Activated CD4-positive, alpha-beta T cell treated with anti-CD3 and anti-CD28 coated beads, Interleukin-2, amount 50 U/mL, for 16 hours (primary cell): ENCODE results near the gene DYRK2.
A peak's percentile ranks its signal among the peaks of the same experiment; 100 is the strongest.

Experiments
- DNase-seq: peaks from one replicate; pipeline ENCODE4 v3.0.0-alpha.2; 2020

The DYRK2 gene

DNA sequence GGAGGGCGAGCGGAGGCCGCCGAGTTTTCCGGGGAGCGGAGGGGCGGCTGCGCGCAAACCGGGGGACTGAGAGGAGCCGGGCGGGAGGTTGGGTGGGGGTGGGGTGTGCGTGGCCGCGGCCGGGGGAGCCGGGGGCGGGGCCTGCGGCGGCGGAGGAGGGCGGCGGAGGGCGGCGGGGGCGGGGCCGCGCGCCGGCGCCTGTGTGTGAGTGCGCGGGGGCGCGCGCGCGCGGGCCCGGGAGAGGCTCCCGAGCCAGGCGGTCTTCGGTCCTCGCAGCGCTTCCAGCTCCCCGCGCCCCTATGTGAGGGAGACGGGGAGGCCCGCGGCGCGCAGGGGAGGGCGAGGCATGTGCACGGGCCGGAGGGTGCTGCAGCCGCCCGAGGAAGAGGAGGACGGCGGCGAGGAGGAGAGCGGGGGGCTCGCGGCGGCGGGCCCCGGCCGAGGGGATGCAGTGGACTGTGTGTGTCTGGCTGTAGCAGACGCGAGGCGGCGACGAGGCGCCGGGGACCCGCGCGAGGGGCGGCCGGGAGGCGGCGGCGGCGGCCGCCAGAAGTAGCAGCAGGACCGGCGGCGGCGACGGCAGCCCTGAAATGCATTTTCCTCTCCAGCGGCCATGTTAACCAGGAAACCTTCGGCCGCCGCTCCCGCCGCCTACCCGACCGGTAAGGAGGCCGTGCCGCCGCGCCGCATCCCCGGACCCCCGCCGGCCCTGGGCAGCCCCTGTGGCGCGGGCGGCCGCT lies at the start of gene DYRK2:
Gene DYRK2, plus strand, starts transcription at position 225 of the 740 bp plus-strand sequence. Its CDS starts 389 bp downstream, at position 614.
- peak; percentile 78 for DNase-seq

- no peak for DNase-seq
Measured at GRCh38 chr12:67599691-67600090, 48.9 kb upstream of the DYRK2 start.

- no peak for DNase-seq
Measured at GRCh38 chr12:67601126-67601525, 47.4 kb upstream of the DYRK2 start.

GRCh38 chr12:67609226-67609870 lies 39.2 kb upstream of the DYRK2 start:
- DNase-seq: no peak

DNA sequence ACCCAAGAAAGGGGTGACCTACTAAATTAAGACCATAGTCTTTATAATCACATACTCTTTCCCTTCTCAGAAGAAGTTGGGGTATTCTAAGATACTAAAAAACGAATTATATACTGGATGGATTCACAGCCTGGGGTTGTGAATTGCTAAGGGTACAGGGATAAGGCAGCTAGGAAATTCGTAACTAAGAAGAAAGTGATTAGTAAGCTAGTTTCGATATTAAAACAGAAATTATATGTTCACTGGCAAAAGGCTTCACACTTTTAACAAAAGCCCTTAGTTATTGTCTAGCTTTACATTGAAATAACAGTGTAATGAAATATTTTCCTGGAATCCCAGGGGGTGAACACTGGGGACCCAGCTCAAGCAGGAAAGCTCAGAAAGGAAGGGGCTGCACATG lies 35.5 kb upstream of the DYRK2 start:
- no peak for DNase-seq

- DNase-seq: no peak
Measured at GRCh38 chr12:67617629-67618028, 30.9 kb upstream of the DYRK2 start.

DNA sequence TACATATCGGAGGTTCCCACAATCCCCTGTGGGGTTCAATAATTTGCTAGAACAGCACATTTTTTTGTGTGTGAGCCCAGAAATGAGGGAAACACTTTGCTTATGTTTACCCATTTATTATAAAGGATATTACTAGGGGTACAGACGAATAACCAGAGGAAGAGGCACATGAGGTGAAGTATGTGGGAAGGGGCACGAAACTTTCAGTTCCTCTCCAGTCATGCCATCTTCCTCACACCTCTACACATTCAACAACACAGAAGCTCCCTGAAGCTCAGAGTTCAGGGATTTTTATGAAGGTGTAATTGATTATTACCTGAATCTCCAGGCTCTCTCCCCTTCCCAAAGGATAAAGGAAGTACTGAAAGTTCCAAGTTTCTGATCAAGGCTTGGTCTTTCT lies 30.2 kb upstream of the DYRK2 start:
- no peak for DNase-seq

DNA sequence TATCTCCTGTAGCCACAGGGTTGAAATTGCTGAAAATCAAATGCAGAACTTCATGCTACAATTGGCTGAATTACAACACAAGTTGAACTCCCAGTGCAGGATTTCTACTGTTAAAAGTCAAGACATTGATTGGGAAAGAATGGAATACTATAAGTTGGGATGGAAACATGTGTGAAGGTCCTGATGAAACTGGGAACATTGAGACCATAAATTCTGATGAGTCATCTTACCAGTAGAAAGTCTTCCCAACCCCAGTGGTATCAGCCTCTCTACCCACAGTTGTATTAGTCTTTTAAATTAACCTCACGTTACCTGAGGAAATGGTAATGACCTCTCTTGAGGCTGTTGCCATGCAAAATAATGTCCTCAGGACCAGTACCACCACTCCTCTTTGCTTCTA lies 27.4 kb upstream of the DYRK2 start:
- no peak for DNase-seq

GRCh38 chr12:67621926-67622325 lies 26.6 kb upstream of the DYRK2 start:
- DNase-seq: no peak

DNA sequence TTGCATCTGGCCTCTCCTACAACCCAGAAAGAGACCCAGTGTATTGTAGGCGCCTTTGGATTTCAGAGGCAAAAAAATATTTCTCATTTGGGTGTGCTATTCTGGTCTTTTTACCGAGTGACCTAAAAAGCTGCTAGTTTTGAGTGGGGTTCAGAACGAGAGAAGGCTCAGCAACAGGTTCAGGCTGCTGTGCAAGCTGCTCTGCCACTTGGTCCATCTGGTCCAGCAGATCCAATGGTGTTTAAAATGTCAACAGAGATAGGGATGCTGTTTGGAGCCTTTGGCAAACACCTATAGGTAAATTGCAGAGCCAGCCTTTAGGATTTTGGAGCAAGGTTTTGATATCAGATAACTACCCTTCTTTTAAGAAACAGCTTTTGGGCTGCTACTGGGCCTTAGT lies 25.3 kb upstream of the DYRK2 start:
- DNase-seq: no peak

- DNase-seq: no peak
Measured at GRCh38 chr12:67624355-67624754, 24.2 kb upstream of the DYRK2 start.

GRCh38 chr12:67625004-67625403 lies 23.5 kb upstream of the DYRK2 start:
- DNase-seq: no peak

DNA sequence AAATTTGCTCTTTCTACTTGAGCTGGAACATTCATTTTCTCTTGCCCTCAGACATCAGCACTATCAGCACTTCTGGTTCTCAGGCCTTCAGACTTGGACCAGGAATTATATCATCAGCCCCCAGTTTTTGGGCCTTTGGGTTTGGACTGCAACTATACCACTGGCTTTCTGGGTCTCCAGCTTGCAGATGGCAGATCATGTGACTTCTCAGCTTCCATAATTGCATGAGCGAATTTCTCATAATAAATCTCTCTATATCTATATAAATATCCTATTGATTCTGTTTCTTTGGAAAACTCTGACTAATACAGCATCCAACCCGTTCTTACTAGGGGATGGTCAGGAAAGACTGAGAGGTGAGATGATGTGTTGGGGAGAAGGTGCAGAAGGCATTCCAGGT lies 22.4 kb upstream of the DYRK2 start:
- no peak for DNase-seq

GRCh38 chr12:67630373-67631088 lies 18.0 kb upstream of the DYRK2 start:
- peak; percentile 84 for DNase-seq

GRCh38 chr12:67632005-67632404 lies 16.5 kb upstream of the DYRK2 start:
- no peak for DNase-seq

DNA sequence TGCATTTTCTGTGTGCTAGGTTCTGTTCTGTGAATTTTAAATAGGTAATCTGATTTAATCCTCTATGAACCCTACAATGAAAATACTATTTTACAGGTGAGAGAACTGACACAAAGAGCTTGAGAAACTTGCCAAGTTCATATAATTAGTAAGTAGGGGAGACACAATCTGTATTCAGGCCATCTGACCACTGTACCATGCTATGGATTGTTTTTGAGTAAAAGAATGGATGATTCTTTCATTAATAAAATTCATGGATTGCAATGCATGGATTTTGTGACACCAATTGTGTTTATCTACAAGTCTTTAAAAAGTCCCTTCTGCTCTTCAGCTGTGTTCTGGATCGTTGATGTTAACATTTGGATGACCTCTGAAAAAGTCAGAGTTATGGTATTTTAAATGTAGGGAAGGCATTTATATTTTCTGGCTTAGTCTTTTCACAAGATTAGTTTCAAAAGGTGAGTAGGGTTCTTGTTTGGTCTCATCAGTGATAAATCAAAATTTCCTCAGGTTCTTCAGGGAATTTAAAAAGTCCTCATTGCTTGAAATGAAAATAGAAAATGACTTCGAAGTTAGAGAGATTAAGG lies 15.4 kb upstream of the DYRK2 start:
- no peak for DNase-seq

DNA sequence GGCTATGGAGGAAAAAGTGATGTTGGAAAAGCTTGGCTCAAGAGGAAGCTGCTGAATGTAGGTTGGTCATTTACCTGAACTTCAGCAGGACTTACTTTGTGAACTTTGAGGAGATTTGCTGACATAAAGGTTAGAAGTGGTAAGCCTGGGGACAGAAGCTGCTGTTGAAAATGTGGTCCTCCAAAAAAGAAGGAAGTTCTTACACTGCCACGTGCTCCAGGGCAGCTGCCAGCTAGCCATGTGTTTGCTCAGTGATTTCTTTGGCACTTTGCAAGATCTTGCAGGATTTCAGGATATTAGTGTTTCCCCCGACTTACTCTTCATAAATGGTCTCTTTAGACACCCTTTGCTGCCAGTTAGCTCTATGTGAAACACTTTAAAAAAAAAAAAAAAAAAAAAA lies 14.8 kb upstream of the DYRK2 start:
- DNase-seq: no peak

DNA sequence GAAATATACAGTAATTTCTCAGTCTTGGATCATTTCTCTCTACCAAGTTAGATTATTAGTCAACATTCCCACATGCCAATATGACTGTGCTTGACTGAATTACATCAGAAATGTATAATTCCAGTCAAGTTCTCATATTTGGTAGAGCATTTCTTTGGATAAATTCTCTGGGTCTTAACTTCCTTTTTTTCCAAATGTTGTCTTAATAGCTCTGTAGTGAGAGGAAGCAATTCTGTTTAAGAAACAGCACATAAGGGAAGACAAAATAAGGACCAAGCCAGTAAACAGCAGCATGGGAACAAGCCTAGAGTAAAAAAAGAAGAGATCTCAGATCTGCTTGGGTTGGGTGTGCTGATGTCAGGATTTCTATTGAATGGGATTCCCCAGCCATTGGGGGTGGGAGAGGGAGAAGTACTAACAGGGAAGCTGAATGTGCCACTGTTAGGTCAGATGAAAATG lies 14.2 kb upstream of the DYRK2 start:
- no peak for DNase-seq

DNA sequence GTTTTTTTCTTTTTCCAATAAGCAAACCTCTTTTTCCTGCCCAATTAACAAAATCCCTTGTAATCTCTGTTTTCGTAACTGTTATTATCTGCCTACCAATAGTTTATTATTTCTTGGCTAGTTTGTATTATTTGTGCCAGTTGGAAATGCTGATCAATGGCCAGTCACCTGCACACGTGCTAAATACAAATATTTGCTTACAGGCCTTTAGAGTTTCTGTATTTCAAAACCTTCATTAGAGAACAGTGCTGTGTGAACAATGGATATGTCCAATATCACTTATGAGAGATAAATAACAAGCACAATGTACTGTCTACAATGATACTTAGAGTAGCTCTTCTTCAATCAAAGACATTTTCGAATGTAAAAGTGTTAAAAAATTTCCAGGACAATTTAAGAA lies 10.8 kb upstream of the DYRK2 start:
- no peak for DNase-seq

DNA sequence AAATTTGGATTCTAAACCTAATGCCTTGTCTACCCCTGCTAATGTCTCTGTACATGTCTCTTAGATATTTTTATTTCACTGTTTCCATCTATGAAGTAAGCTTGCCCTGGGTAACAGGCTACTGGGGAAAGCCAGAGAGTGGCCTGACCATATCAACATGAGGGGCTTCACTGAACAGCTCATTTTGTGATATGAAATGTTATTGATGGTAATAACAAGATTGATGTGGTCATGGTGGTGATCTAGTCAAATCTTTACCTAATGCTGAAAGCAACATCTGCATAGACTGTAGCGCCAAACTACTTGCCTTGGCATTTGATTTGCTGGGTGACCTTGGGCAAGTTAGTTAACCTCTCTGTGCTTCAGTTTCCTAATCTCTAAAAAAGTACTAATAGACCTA lies 9.9 kb upstream of the DYRK2 start:
- no peak for DNase-seq

DNA sequence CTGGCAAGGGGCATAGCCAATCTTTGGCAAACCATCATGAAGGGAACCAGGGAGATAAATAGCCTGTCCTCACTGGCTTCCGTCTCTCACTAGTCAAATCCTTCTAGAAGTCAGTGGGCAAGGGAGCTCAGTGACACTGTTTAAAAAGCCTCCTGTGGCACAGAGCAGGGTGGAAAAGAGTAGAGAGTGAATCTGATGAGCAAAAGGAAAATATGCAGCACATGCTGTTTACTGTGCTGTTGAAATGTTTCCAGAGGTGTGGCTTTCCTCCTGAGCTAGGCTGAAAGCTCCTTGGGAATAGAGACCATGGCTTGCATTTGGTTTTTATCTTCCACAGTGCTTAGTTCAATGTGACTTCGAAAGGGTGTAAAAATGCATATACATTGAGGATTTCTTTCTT lies 7.7 kb upstream of the DYRK2 start:
- no peak for DNase-seq

DNA sequence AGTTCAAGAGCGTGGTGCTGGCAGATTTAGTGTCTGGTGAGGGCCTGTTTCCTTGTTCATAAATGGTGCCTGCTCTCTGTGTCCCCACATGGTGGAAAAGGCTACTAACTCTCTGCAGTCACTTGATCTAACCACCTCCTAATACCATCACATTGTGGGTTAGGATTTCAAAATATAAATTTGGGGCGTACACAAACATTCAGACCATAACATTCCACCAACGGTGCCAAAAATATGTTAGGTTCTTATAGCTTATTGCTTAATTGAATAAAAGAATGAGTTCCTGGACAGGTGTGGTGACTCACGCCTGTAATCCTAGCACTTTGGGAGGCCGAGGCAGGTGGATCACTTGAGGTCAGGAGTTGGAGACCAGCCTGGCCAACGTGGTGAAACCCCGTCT lies 3.4 kb upstream of the DYRK2 start:
- no peak for DNase-seq

- DNase-seq: no peak
Measured at GRCh38 chr12:67645601-67646000, 2.9 kb upstream of the DYRK2 start.

GRCh38 chr12:67646775-67647174 lies 1.8 kb upstream of the DYRK2 start:
- no peak for DNase-seq
